ENCODE measurements around the gene FAM98B.

FAM98B gene

DNA sequence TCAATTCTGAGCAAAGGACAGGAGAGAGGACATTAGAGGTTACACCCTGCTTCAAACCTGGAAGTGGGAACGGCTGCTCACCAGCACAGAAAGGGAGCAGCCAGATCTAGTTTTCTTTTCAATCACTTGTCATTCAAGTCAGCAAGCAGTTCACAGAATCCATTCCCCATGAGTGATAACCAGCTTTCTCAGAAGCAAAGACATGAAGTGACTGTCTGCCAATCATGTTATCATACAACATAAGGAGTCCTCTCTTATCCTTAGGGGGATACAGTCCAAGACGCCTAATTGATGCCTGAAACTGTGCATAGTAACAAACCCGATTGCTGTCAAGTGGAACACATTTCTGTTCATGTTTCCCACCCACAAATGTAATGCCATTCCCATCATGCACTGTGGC, 54.7 kb downstream of the FAM98B start:
- no peak for DNase-seq (ENCODE audit: low read depth)

DNA sequence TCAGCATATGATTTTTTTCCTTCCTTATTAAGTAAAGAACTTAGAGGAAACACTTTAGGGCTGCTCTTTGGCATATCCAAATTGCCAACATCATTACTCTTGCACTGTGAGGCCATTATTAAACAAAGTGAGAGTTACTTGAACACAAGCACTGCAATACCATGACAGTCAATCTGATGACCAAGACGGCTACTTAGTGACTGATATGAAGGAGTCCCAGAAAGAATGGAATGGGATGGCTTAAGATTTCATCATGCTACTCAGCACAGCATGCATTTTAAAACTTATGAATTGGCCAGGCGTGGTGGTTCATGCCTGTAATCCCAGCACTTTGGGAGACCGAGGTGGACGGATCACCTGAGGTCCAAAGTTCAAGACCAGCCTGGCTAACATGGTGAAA, 55.2 kb downstream of the FAM98B start:
- DNase-seq (ENCODE audit: low read depth), result no peak

DNA sequence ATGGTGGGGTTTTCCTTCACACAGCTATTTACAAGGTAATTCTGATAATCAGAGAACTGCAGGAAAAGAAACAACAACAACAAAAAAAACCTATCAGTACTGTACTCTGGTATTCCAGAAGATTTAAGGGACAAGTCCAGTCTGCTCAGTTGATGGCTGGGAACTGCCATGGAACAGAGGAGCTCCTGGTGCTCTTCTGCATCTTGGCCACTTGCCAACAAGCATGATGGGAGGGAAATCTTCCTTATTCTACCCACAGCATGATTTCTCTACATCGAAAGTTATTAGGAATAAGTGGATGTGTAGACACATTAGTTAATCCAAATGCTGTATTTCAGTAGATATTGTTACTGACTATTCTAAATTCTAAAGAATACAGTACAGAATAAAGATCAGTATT, 59.0 kb downstream of the FAM98B start:
- DNase-seq (ENCODE audit: low read depth), result no peak

DNA sequence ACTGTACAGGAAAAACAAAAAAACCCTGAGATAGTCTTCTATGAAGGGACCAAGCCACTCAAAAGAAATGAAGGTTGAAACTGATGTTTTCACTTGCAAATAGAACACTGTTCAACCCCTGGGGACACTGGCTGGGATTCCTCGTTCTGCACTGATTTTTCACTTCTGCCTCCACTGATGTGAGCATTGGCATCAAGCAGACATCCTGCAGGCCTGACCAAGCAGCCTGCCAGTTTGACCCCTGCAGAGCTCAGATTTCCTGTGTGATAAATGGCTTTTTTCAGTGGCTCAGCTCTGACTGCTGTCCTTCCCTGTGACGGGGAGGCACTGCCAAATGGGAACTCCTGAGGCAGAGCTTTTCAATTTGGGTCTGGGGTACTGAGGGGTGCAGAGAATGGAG, 60.7 kb downstream of the FAM98B start:
- no peak for DNase-seq (ENCODE audit: low read depth)

DNA sequence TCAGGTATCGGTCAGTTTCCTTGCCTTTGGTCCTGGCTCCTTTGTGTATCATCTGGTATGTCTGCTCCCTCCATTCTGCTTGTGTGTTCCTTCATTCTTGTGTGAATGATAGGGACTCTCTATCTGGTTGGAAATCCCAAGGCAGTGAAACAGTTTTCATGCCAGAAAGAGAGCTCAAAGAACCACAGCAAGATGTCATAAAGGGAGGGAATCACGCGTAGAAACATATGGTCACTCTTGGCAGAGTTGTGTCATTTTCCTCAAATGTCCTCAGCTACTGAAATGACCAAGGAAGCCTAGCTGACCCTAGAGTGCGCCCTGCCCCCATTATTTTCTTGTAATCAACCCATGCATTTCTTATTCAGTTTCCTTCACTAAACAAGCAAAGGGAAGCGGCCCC, 62.7 kb downstream of the FAM98B start:
- DNase-seq (ENCODE audit: low read depth), result no peak

DNA sequence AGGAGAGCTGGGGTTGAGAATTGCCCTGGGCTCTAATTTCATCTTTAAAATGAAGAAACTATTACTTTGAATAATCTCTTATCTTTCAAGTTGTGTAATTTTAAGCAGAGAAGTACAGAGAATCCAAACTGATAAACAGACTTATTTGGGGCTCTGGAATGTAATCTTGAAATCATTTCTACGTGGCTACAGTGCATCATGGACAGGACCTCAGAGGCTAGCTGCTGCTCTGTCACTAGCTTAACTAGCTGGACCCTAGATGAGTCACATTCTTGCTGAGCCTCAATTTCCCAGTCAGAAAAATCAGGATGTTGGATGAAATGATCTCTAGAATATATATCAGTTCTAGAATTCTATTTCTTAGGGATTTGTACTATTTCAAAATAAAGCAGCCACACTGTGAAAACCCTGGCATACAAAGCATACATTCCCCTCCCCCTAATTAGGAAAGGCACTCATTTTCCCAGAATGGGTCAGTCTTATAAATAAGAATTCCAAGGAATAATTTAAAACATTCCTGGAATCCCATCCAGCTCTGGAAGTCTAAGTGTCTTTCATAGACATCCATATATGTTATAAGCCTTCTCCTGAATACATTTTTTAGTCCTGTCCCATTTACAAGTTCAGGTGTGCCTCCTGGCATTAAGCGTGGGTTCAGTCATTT, 63.5 kb downstream of the FAM98B start:
- no peak for DNase-seq (ENCODE audit: low read depth)

DNA sequence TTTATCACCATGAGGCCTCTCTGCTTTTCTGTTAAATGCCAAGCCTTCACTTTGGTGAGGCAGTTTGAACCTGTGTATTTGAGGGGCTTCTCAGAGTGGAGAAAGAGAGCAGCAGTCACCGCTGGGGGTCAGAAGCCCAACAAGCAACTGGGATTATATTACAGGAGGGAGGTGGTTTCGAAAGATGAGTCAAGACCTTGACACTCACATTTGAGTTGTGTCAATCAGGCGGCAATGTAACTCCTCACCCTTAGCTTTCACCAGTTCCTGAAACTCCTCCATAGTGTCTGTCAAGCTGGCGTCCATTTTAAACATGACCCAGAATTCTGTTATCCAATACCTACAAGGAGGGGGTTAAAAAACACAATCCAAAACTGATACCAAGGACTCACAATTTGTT, 64.2 kb downstream of the FAM98B start:
- DNase-seq (ENCODE audit: low read depth), result no peak

DNA sequence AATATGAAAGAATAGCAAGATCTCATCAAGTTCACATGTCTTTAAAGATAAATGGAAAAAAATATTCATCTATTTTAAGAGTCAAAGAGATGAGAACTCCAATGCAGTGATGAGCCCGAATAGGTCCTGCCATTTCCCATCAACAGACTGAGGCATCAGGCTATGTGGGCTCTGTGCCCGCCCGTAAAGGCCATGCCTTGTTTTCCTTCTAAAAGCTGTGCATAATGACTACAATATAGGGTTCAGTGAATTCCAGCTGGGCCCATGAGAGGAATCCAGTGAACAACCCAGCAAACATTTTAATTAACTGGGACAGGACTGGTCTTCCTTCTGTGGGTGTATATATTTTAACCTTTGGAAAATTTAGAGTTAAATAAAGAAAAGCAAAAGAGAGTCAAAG, 66.1 kb downstream of the FAM98B start:
- DNase-seq (ENCODE audit: low read depth), result no peak

DNA sequence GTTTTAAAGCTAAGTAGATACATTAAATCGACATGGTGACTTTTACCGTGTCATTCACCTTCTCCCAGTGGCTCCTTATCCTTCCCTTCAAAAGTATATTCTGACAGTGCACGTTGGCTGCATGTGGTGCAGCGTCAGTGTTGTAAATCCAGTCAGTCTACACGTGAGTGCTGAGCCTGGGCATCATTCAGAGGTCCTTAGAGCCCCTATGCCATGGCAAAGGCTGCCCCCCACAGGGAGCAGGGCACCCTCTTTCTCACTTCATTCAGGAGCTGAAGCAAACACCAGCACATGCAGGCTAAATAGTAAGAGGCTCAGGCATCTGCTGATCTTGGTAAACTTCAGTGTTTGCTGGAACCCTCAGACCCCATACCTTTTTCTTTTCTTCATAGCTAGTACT, 67.4 kb downstream of the FAM98B start:
- no peak for DNase-seq (ENCODE audit: low read depth)

DNA sequence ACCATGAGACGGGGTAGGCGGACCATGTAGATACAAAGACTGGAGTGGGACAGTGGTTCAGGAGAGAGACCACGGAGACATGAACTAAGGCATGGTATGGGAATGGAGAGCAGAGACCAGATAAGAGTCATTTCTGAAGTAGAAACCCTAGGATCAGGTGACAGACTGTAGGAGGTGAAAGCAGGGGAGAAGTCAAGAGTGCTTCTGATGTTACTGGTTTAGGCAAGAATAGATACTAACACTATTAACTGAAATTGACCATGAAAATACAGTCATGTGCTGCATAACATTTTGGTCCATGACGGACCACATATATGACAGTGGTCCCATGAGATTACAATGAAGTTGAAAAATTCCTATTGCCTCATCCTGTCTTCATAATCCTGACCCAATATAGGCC, 69.0 kb downstream of the FAM98B start:
- DNase-seq (ENCODE audit: low read depth), result no peak

DNA sequence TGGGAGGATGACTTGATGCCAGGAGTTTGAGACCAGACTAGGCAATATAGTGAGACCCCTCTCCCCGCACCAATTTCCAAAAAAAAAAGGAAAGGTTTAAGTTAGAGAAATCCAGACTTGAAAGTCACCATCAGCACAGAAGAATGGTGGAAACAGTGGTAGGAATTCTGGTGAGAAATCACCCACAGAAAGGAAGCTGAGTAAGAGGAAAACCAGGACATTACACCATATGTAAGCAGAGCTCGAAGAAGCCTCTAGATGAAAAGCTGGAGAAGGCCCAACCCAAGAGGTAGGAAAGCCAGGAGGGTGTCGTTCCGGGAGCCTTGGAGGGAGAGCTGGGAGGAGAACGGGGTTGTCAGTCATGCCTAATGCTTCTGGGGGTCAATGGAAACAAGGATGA, 70.2 kb downstream of the FAM98B start:
- DNase-seq (ENCODE audit: low read depth), result no peak

DNA sequence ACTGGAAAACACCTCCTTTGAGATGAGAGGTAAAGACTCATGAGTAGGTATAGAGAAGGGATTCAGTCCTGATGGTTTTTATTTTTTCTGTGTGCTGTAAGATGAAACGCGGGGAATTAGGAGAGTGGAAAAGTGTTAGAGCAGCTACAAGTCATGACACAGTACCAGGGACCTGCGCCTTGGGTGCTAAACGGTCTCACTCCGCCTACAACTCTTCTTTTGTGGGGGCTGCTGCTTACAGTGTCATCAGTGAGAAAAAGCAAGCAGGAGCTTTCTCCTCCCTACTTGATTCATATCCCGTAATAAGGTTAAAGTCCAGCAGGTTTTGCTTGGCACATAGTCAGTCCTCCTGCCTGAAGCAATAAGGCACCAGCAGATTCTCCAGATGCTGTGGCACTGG, 71.6 kb downstream of the FAM98B start:
- no peak for DNase-seq (ENCODE audit: low read depth)

DNA sequence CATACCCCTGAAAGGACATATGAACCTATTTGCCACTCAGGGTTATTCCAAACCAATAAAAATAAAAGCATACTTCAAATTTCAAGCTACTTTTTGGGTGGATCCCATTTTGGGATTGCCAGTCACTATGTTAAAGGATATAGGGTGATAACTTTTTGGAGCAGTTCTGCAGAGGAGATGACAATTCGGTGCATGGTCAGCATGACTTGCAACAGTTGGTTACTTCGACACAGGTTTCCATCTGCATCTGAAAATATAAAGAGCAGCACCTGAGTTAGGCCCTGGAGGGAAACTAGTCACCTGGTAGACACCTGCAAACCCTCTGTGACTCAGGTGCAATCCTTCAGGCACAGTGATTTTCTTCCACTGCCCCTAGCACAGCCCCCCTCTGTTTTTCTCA, 72.2 kb downstream of the FAM98B start:
- no peak for DNase-seq (ENCODE audit: low read depth)

DNA sequence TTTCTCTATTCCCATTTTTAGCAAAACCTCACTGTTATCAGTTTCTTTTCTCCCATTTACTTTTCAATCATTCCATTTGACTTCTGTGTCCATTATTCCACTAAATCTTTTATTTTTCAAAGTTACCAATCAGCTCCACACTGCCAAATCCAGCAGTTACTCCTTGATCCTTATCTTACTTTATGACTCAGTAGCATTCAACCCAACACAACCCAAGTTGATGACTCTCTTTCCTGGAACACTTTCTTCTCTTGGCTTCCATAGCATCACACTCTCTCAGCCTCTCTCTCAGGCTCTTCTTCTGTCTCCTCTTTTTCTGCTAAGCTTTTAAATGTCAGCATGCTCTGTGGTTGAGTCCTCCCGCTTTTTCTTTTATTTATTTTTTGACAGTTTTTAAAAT, 74.4 kb downstream of the FAM98B start:
- no peak for DNase-seq (ENCODE audit: low read depth)

DNA sequence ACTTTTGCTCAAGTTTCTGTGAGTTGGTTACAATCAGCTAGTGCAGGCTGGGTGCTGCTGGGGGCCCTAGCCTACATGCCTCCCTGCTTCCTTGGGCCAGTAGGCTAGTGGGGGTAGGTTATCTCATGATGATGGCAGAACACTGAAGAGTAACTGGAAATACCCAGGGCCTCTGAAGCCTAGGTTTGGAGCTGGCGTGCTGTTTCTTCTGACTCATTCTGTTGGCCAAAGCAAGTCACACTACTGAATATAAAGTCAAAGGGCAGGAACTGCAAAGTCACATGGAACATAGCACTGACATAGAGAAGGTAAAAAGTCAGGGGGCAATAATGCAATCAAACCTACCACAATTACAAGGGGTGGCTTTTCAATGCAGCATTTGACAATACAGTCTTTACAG, 76.2 kb downstream of the FAM98B start:
- DNase-seq (ENCODE audit: low read depth), result no peak

DNA sequence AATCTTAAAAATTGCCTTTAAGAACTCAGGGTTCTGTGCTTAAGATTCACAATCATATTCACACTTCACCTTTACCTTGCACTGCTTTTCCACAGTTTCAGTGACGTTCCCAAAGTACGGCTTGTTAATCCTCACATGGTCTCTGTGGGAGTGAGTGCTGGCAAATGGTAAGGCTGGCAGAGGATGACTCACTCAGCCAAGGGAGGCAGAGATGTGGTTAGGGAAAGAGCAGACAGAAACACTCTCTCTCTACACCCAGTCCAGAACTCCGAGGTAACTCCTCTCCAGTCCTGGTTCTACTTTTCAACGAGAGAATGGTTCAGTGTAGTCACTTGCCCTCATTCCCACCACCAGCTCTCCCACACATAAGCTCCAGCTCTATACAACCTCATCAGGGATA, 77.6 kb downstream of the FAM98B start:
- no peak for DNase-seq (ENCODE audit: low read depth)

DNA sequence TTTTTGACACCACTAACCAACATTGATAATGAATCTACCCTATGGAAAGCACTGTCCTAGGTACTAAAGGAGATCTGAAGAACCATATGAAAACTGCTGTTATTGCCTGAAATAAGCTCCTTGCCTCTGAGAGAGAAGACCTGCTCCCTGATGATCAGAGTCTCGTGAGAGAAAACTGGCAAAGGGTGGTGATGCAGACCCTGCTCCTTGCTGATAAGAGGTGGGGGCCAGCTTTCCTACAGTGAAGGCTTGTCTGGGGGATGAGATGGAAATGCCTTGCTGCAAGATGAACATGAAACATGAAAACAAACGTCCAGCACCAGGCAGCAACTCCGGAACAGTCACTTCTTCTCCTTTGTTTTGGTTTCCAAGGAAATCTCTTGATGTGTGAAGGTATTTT, 78.8 kb downstream of the FAM98B start:
- no peak for DNase-seq (ENCODE audit: low read depth)

DNA sequence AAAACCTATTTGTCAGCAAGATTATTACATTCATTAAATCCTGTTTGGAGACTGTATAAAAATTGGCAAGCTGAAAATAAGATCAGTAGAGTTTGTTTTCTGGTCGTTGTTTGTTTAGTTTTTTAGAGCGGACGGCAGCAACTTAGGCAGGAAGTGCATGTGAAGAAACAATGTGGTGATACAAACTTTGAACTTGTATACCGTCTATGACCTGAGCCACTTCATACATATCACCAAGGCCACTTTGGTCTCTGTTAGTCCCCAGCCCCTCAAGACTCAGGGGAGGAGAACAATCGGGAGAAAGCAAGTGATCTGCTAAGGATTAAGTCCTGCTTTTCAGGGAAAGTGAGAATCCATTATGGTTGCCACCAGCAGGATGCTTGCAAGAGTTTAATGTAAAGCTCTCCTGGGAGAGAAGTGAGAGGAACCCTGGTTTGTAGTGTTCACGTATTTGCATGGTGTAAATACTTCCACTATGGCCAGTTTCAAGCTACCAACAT, 79.5 kb downstream of the FAM98B start:
- DNase-seq (ENCODE audit: low read depth), result no peak

DNA sequence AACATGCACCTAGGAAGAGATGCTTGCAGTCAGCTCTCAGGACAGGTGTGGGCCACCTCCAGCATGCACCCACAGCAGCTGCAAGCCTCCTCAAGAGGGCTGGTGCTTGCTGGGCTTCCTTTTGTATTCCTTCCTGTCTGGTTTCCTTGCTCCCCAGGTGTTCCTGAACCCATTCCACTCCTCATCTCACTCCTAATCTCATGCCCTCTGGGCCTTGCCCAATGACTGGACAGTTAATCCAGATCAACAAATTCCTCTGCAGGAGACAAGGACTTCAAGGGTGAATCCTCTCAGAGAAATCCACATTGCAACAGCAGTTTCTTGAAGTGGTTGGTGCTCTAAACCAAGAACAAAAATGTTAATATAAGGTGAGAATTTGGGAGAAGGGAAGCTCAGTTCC, 80.0 kb downstream of the FAM98B start:
- no peak for DNase-seq (ENCODE audit: low read depth)

DNA sequence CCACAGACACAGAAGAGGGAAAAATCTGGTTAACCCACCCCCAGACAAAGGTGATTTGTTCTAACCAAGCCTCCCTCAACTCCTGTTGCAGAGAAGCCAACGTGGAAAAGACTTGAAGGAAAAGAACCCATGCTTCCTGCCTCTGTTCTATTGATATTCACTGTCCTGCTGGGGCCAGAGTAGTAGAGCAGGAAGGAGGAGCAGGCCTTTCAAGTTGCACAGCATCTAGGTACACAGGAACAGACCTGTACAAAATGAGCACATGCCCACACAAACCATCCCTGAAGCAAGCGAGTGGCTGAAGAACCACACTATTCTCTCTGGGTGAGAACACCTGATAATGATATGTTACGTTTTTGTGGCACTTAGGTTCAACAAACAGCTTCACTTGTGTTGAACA, 80.8 kb downstream of the FAM98B start:
- no peak for DNase-seq (ENCODE audit: low read depth)

DNA sequence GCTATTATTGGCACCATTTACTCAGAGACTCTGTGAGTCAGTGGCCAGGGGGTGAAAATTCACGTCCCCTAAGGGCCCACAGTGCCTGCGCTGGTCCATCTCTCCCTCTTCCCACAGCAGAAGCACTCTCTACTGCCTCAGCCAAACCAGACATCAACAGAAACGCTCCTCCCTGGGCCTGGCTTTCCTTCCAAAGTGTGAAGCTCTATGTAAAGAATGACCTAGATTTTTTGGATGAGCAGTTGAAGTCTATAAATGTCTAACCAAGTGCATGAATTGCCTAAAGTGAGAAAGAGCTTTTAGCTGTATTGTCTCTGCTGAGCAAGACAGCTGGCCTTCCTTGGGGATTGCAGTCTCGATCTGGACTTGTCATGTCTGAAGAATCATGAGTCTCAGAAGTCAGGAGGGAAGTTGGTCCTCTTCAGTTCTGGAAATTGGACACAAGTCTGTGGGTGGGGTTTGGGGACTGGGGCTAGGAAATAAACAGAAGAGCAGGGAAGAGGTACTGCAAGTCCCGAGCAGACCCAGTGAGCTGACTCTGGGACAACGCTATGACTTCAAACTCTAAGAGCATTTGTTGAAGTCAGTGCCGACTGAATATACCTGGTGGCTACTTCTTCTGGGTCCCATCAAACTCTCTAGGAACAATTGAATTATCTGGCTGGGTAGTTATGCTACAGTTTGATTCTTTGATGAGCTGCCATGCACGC, 81.7 kb downstream of the FAM98B start:
- no peak for DNase-seq (ENCODE audit: low read depth)

DNA sequence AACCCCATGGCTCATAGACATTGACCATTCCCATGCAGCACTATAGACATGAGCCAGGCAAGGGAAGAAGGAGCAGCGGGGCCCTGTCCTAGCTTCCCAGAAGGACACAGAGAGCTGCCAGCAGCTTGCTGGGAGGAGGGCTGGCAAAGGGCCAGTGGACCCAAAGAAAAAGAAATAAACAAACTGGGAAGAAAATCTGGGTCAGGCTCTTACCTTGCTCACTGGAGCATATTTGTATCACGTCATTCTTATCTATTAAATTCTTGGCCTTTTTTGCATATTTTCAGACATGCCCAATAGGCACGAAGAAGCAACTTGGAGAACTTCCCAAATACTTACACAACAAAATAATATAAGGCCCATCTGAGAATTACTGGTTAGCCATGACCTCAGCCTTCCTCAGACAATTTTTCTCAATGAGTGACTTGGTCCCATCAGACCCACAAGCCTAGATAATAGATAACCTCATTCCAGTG, 82.3 kb downstream of the FAM98B start:
- DNase-seq (ENCODE audit: low read depth), result no peak

Measured in stimulated activated CD4-positive, alpha-beta T cell treated with anti-CD3 and anti-CD28 coated beads, Interleukin-2, amount 100 ng/mL, for 4 hours (primary cell).